CD4-positive, alpha-beta T cell treated with Interleukin-17A for 4 hours (primary cell): ENCODE measurements around the gene BACE1-AS.
"Not testable (repeated sequence)": the region's sequence is repeated elsewhere in the genome, so short reads cannot be mapped to it uniquely, and the experiment has no call there.

Experiments
- DNase-seq: peaks from one replicate; pipeline ENCODE4 v3.0.0-alpha.2; 2020; ENCODE audit warnings: mixed read lengths

The BACE1-AS gene

DNA sequence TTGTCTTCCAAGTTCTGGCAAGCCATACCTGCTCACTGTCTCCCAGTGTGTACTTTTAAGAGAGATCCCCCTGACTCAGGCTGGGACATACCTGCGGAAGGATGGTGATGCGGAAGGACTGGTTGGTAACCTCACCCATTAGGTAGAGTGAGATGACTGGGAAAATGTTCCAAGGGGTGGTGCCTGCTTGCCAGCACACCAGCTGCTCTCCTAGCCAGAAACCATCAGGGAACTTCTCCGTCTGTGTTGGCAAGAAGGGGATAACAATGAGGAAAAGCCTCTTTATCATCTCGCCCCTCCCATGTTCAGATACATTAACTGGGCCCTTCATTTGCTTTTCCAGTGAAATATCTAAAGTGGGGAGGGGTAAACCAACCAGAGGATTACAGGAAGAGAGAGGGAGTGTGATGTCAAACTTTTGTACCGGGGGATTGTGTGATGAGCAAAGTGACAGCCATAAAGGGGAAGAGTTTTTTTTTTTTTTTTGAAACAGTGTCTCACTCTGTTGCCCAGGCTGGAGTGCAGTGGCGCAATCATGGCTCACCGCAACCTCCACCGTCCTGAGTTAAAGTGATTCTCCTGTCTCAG is at the start of gene BACE1-AS:
BACE1-AS (plus strand) TSS at position 538 of the 588 bp plus-strand sequence.
- no peak for DNase-seq

DNA sequence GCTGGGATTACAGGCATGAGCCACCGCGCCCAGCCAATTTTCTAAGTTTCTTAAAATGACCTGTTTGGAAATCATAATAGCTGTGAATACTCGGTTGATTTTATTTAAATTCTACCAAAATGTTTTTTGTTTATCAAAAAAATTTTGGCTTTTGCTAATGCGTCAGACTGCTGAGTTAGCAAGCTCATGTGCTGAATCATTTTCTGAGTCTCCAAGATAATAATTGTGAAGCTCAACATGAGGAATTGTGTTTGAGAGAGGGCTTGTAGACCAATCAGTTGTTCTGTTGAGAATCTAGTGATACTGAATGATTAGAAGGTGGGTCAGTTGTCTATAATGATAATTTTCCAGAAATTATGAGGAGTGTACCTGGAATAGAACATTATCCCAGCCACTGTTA is 42.8 kb upstream of the BACE1-AS start:
- DNase-seq = no peak

DNA sequence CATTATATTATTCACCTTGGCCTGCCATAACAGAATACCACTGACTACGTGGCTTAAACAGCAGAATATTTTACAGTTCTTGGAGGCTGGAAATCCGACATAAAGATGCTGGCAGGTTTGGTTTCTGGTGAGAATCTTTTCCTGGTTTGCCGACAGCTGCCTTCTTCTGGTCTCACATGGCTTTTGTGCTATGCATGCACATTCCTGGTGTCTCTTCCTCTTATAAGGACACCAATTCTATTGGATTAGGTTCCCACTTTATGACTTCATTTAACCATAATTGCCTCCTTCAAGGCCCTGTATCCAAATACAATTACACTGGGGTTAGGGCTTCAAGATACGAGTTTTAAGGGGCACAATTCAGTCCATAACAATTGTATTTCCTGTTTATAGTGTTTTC is 41.6 kb upstream of the BACE1-AS start:
- DNase-seq = no peak

DNA sequence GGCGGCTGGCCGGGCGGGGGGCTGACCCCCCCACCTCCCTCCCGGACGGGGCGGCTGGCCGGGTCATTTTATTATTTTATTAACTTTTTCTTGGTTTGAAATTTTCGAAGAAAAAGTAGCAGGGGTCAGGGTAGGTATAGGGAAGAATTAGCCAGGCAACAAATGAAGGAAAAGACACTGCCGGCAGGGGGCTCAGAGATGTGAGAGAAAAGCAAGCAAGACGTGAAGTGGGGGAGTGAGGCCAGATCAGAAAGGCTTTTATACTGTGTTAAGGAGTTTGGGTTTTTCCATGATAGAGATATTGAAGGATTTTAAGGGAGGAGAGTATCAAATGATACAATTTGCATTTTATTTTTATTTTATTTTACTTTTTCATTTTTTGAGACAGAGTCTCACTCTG is 39.6 kb upstream of the BACE1-AS start:
- no peak for DNase-seq

DNA sequence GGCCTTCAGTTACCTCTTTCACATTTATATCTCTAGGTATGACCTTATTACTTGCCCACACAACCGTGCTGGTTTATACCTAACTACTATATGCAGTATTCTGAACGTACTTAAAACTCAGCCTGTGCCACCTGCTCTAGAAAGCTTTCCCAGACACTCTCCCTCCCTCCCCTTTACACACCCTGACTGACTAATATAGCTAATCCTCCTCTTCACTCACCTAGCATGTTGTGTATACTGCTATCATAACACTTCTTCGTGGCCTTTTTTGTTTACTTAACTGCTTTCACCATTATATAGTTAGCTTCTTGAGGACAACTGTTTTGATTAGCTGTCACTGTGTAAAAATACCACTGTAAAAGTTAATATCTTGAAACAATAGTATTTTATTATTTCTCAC is 35.2 kb upstream of the BACE1-AS start:
- no peak for DNase-seq

DNA sequence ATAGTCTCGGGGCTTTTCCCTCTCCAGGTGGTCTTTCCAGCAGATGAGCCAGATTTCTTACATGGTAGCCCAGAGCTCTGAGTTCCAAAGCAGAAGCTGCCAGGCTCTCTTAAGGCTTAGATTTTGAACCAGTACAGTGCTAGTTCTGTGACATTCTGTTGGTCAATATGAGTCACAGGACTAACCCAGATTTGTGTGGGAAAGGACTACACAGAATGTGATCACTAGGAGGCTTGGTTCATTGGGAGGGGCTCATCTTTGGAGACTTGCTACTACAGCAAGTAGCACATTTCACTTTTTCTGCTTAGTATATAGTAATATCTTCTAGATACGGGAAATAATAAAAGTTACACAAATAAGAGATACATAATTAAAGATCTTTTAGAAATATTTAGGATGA is 34.6 kb upstream of the BACE1-AS start:
- no peak for DNase-seq

DNA sequence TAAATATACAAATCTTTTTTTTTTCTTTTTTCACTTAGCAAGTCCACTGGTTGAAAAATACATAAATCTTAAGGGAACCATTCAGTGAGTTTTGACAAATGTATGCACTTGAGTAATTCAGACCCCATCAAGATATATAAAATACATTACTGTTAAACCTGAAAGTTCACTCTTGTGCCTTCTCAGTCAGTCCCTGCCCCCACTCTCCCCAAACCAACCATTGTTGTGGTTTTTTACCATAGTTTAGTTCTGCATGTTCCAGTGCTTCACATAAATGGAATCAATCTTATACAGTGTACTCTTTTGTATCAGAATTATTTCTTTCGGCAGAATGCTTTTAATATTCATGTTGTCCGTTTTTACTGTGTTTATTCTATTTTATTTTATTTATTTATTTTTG is 32.6 kb upstream of the BACE1-AS start:
- no peak for DNase-seq

DNA sequence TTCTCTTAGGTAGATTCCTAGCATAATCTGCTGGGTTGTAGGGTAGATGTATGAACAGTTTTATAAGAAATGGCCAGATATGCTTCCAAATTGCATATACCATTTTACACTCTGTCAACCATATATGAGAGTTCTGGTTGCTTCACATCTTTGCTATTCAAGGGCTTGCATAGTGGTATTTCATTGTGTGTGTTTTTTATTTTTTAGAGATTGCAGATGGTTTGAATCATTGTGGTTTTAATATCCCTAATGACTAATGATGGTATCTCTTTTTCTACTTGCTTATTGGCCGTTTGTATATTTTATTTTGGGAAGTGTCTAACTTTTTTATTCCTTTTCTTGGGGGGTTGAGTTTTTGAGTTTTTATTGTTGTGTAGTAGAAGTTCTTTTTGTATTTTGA is 31.7 kb upstream of the BACE1-AS start:
- no peak for DNase-seq

DNA sequence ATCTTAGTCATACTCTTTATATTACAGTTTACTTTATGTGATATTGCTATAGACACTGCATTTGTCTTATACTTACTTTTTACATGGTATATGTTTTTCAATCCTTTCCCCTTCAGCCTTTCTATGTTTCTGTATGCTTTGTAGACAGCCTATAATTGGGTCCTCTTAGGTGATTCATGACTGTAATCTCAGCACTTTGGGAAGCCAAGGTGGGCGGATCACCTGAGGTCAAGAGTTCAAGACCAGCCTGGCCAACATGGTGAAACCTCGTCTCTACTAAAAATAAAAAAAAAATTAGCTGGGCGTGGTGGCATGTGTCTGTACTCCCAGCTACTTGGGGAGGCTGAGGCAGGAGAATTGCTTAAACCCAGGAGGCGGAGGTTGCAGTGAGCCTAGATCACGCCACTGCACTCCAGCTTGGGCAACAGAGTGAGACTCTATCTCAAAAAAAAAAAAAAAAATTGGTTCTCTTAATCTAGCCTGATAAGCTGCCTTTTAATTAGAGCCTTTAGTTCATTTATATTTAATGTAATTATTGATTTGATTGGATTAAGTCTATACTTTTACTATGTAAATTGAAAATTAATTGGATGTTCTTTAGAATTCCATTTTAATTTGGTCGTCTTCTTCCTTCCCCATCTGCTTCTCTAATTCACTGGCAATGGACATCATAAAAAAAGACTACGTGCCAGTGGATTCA is 26.4 kb upstream of the BACE1-AS start:
- not testable (repeated sequence) for DNase-seq

DNA sequence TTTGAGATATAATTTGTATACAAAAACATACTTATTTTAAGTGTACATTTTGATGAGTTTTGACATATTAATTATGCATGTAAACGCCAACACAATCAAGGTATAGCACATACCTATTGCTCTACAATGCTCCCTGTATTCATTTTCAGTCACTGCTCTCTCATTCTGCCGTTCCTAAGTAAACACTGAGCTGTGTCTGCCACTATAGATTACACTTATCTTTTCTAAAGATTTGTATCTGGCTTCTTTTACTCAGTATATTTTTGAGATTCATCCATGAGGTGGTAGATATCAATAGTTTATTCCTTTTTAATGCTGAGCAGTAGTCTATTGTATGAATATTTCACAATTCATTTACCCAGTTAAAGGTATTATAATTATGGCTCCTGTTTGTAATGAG is 25.4 kb upstream of the BACE1-AS start:
- DNase-seq = no peak

DNA sequence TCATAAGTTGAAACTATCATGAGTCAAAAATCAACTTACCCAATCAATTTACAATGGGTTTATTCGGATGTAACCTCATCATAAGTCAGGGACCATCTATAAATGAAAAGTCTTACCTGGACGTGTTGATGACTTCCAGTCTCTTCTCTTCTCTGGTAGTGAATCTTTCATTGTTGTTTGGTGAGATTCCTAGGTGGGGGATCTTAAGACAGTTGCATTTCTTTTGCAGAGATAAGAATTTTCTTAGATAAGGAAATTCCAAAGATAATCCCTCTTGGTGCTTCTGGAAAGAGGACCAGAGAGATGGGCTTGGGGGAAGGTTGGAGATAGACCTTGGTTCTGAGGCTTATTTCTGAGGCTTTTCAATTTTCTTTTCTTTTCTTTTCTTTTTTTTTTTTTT is 21.3 kb upstream of the BACE1-AS start:
- no peak for DNase-seq

DNA sequence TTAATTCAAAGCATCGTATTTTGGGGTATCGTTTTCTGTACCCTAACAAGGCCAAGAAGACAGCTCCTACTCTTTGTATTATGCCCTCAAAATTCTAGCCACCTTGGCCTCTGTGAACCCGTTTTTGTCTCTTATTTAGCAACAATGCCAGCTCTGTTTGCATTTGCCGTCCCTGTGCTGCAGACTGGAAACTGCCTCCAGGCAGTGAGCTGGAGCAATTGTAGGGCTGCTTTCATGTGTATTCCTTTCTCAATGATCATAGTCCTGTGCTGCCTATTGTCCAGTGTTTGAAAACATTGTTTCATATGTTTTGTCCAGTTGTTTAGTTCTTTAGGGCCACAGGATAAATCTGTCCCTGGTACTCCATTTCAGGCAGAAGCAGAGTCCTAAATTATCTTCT is 19.9 kb upstream of the BACE1-AS start:
- DNase-seq = no peak

DNA sequence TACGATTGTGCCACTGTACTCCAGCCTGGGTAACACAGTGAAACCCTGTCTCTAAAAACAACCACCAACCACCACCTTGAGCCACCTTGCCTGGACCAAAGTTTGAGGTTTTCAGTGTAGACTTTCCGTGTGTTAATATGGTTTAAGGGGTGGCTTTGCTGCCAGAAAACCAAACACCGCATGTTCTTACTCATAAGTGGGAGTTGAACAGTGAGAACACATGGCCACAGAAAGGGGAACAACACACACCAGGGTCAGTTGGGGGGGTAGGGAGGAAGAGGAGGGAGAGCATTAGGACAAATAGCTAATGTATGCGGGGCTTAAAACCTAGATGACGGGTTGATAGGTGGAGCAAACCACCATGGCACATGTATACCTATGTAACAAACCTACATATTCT is 19.0 kb upstream of the BACE1-AS start:
- not testable (repeated sequence) for DNase-seq

DNA sequence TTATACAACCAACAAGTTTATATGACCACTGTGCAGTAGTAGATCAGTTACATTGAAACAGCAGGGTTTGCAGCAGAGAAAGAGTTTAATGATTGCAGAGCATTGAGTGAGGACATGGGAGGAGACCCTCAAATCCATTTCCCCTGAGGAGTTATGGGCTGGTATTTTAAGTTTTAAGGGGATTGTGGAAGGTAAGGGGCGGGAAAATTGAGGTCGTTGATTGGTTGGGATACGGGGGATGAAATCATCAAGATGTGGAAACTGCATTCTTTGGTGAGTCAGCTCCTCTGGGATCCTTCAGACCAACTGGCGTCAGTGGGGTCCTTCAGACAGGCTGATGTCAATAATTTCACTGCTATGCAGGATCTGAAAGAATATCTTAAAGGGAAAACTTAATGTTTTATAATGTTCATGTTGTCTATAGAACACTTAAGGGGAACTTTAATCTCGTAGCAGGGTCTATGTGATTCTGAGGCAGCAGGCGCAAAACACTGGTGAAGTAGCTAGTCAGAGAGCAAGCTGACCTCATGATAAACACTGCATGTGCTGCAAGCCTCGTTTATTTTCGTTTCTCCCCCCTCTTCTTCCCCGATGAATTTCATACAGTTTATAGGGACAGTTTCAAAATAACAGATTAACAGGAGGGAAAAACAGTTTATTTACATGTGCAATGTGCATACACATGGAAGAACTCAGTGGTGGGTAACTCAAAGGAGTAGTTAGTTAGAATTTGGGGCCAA is 17.4 kb upstream of the BACE1-AS start:
- DNase-seq = no peak

DNA sequence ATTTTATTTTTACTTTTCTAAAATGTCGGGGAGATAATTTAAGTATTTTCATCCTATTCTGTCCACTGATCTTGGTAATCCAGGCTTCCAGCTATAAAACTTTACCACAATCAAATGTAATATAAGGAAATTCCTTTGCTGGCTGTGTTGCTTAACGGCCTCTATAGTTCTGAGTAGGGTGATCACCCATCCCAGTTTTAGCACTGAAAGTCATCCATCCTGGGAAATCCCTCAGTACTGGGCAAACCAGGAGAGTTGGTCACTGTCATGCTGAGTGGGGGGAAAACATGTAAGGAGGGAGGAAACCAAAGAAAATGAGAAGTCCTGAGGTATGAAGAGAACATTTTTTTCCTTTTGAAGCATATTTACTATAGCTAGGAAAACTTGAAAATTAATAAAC is 12.8 kb upstream of the BACE1-AS start:
- no peak for DNase-seq

DNA sequence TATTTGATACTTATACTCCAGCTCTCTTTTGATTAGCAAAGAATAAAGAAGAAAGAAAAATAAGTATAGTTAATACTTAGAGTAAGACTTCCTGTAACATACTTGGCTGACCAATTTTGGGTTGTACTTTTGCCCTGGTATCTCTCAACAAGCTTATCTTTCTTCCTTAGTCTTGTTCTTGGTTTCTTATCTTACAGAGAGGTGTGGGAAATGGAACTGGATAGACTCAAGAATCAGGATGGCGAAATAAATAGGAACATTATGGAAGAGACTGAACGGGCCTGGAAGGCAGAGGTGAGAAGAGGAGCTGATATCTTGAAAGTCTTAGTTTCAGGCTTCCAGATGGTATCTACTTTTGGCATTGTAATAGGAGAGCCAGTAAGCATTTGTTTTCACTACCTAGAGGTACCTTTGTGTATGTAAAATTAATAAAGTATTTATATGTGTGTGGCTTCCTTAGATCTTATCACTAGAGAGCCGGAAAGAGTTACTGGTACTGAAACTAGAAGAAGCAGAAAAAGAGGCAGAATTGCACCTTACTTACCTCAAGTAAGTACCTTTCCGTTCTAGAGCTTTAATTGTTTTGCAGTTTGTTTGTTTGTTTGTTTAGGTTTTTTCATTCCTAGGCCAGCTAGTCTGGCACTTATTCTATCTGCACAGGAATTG is 11.3 kb upstream of the BACE1-AS start:
- DNase-seq = no peak

DNA sequence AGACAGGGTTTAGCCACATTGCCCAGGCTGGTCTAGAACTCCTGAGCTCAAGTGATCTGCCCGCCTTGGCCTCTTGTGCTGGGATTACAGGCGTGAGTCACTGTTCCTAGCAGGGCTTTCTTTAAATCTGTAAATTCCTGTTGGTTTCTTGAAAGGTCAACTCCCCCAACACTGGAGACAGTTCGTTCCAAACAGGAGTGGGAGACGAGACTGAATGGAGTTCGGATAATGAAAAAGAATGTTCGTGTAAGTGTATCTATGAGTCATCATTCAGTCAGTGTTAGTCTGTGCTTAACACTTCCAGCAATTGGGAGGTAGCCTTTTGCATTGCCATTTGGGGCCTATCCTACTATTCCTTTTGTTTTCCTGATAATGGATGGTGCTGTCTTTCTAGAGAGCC is 10.0 kb upstream of the BACE1-AS start:
- no peak for DNase-seq

DNA sequence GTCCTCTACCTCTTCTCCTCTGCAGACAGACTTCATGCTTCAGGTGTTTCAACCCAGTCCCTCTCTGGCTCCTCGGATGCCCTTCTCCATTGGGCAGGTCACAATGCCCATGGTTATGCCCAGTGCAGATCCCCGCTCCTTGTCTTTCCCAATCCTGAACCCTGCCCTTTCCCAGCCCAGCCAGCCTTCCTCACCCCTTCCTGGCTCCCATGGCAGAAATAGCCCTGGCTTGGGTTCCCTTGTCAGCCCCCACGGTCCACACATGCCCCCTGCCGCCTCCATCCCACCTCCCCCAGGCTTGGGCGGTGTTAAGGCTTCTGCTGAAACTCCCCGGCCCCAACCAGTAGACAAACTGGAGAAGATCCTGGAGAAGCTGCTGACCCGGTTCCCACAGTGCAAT is 9.3 kb upstream of the BACE1-AS start:
- no peak for DNase-seq

DNA sequence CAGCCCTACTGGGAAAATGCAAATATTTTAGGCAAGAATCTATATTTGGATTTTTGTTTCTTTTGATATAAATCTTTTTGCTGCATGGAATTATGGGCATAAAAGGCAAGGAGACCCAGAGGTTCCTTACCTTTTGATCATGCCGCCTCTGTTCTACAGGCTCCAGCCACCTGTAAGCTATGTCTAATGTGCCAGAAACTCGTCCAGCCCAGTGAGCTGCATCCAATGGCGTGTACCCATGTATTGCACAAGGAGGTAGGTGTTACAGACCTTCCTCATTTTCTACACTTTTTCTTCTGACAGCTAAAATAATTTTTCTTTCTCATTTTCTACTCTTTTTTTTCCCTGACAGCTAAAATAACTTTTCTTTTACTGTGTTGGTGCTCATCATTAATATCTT is 8.2 kb upstream of the BACE1-AS start:
- no peak for DNase-seq

DNA sequence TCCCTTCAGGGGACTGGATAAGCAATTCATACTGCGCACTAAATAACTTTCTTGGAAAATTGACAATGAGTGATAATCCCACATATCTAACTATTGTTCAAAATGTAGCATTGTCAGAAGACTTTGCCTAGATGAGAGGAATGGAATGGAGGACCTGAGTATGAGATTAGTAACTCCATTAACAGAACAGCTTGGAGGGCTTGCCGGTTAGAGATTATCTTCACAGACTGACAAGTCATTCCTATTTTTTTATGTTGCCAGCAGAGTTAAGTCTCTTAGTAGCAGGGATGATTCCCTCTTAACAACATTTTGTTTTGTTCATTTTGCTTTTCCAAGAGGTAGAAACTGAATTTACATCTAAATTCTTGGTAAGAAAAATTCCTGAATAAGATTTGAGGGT is 7.1 kb upstream of the BACE1-AS start:
- no peak for DNase-seq

DNA sequence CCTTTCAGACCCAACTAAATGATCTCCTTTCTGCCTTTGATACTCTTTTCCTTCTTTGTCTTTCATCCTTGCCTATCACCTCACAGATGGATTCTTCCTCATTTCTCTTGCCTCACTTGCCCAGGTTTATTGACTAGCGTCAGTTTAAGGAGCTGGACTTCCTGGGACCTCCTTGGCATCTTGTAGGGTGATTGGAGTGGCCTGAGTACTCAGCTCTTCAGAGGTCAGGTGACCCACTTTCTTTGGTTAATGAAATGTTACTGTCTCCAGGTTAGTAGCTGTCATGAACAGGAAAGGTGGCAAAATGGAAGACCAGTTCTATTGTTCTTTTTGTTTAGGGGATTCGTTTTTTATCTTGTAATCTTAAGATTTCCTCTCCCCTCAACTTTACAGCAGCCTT is 4.6 kb upstream of the BACE1-AS start:
- no peak for DNase-seq

DNA sequence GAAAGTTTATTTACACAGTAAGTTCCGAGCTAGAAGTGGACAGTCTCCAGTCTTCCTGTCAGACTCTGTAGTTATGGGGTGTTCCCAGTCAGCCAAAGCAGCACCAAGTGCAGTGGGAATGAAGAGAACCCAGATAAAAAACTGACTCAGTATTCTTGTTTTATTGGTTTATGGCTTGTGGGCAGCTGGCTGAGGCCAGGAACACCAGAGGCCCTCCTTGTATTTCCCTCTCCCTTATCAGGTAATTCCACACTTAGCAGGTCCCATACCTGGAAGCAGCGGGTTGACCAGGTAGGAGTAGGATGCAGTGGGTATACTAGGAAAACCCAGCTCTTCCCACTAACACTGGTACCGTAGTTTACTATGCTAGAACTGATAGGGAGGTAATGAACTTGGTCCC is 3.5 kb upstream of the BACE1-AS start:
- no peak for DNase-seq

DNA sequence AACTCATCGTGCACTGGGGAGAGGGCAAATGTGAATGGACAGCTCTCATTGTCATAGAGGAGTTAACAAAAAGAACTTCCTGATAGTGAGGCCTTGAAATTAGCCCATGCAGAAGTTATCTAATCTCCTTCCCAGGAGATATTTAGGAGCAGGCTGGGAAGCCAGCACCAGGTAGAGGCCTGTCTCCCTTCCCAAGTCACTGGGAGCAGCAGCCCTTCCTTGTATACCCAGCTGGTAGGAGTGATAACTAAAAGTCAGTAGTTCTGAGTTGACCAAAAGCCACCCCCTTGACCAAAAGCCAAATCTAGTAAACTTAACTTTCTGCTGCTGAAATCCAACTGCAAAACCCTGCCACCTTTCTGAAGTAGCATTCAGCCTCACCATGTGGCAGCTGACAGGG is 1.4 kb upstream of the BACE1-AS start:
- no peak for DNase-seq

DNA sequence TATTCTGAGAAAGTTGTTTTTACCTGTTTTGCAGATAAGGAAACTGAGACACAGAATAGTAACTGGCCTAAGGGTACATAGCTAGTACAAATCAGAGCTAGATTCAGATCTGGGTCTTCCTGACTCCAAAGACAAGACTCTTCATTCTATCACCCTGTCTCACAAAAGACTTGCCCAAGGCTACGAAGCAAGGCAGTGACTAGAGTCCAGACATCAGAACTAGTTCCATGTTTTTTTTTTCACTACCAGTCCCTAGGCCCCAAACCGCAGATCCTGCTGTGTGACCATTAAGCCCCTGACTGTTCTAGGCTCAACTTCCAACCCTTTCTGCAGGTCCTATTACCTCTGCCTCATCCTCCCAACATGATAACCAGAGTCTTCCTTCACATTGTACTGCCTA is 1.5 kb downstream of the BACE1-AS start:
- no peak for DNase-seq
